Loucy (cell line): ENCODE data around the gene TSSC4.

ENCODE experiments used
- H2AFZ ChIP-seq: fragments of 200-600 bp; sonication (generic); 2 replicates; pipeline ENCODE4 v1.6.0; 2016; ENCODE audit warnings: antibody characterized with exemption, mild to moderate bottlenecking, low read length, moderate library complexity
- H3F3A ChIP-seq: fragments of 200-600 bp; 2 replicates; pipeline ENCODE4 v1.6.0; 2016; ENCODE audit warnings: antibody characterized with exemption, low read depth, mild to moderate bottlenecking
- H3K27me3 ChIP-seq: fragments of 200-600 bp; sonication (generic); 2 replicates; pipeline ENCODE4 v1.6.1; 2014; ENCODE audit warnings: low read length, mild to moderate bottlenecking; ENCODE audit not compliant: insufficient read depth, poor library complexity, severe bottlenecking
- H3K36me3 ChIP-seq: fragments of 200-600 bp; sonication (generic); 2 replicates; pipeline ENCODE4 v1.6.1; 2016; ENCODE audit warnings: low read length; ENCODE audit not compliant: insufficient read depth
- H3K4me1 ChIP-seq: fragments of 200-600 bp; sonication (generic); 2 replicates; pipeline ENCODE4 v1.5.1; 2014; ENCODE audit warnings: low read length, mild to moderate bottlenecking; ENCODE audit not compliant: insufficient read depth, poor library complexity, severe bottlenecking
- H3K4me2 ChIP-seq: fragments of 200-600 bp; sonication (generic); 2 replicates; pipeline ENCODE4 v1.6.0; 2014; ENCODE audit warnings: antibody characterized with exemption, low read length, low read depth, mild to moderate bottlenecking; ENCODE audit not compliant: poor library complexity, severe bottlenecking
- H3K4me3 ChIP-seq: fragments of 200-600 bp; sonication (generic); 2 replicates; pipeline ENCODE4 v1.5.1; 2014; ENCODE audit warnings: low read length, mild to moderate bottlenecking, mixed read lengths; ENCODE audit not compliant: poor library complexity, severe bottlenecking
- H3K79me2 ChIP-seq: fragments of 200-600 bp; sonication (generic); 2 replicates; pipeline ENCODE4 v1.6.1; 2014; ENCODE audit warnings: low read length; ENCODE audit not compliant: insufficient read depth
- H3K9ac ChIP-seq: fragments of 200-600 bp; sonication (generic); 2 replicates; pipeline ENCODE4 v1.6.0; 2014; ENCODE audit warnings: mild to moderate bottlenecking, low read depth, low read length, moderate library complexity; ENCODE audit not compliant: poor library complexity, severe bottlenecking
- H3K9me2 ChIP-seq: fragments of 200-600 bp; sonication (generic); replicated peaks from 2 replicates; pipeline ENCODE4 v1.6.1; 2016; ENCODE audit warnings: low read depth, low read length, mixed read lengths
- H3K9me3 ChIP-seq: fragments of 200-600 bp; sonication (generic); 2 replicates; pipeline ENCODE4 v1.6.1; 2014; ENCODE audit warnings: mild to moderate bottlenecking, antibody characterized with exemption, low read length, low read depth; ENCODE audit not compliant: insufficient read depth
- H4K20me1 ChIP-seq: fragments of 200-600 bp; sonication (generic); 2 replicates; pipeline ENCODE4 v1.6.0; 2014; ENCODE audit warnings: antibody characterized with exemption, low read length, mild to moderate bottlenecking; ENCODE audit not compliant: insufficient read depth, poor library complexity, severe bottlenecking
- EZH2phosphoT487 ChIP-seq: fragments of 200-600 bp; IDR thresholded peaks from 2 replicates; pipeline ENCODE4 v1.6.1; 2018; ENCODE audit warnings: antibody characterized with exemption, mild to moderate bottlenecking, moderate library complexity, borderline replicate concordance
- TF ChIP-seq, protein P1 (sequence below): fragments of 200-600 bp; sonication (generic); conservative IDR thresholded peaks from 2 replicates; pipeline ENCODE4 v1.5.1; 2014; ENCODE audit warnings: mild to moderate bottlenecking, antibody characterized with exemption, low read length

Gene TSSC4

GRCh38 chr11:2380396-2380795 is 20.2 kb upstream of the TSSC4 start:
- Histone ChIP-seq H3K9me2 (no peaks in the 10 kb centered on the region), H3F3A (no peaks in the 10 kb centered on the region), H3K9me3 (no peaks in the 10 kb centered on the region), H3K27me3 (no peaks in the 10 kb centered on the region), H2AFZ (no peak overlapping the region), H3K9ac (no peak overlapping the region), H4K20me1 (peaks cover 76% of the 10 kb centered on the region), H3K36me3 (no peaks in the 10 kb centered on the region), H3K4me1 (peaks cover 50% of the 10 kb centered on the region), H3K4me3 (peak overlapping the region; percentile 23), H3K79me2 (peaks cover 77% of the 10 kb centered on the region), H3K4me2 (peak overlapping the region; percentile 65)
- TF ChIP-seq, protein P1, sequence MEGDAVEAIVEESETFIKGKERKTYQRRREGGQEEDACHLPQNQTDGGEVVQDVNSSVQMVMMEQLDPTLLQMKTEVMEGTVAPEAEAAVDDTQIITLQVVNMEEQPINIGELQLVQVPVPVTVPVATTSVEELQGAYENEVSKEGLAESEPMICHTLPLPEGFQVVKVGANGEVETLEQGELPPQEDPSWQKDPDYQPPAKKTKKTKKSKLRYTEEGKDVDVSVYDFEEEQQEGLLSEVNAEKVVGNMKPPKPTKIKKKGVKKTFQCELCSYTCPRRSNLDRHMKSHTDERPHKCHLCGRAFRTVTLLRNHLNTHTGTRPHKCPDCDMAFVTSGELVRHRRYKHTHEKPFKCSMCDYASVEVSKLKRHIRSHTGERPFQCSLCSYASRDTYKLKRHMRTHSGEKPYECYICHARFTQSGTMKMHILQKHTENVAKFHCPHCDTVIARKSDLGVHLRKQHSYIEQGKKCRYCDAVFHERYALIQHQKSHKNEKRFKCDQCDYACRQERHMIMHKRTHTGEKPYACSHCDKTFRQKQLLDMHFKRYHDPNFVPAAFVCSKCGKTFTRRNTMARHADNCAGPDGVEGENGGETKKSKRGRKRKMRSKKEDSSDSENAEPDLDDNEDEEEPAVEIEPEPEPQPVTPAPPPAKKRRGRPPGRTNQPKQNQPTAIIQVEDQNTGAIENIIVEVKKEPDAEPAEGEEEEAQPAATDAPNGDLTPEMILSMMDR, result no peak
- no peak for TF ChIP-seq EZH2phosphoT487

DNA sequence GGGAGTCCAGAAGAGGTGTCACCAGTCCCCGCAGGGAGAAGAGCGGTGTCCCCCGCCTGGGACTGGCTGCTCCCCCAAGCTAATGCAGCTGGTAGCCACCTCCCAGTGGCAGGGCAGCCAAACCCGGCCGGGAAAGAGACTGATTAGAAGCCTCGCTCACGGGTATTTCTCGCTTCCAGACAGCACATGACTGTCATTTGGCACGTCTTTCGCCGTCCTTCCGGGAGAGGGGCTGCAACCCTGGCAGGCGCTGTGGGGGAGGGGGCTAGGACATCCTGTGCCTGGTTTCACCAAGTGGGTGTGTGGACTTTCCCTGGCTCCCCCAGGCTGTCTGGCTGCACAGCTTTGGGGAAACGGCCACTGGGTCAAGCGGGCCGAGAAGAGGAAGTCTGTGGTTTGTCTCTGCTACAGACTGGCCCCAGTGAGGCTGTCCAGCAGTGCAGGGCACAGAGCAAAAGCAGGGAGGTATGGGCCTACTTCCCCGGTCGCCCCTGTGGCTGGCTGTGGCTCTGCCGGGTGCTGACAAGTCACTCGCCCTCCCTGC is 19.7 kb upstream of the TSSC4 start:
- Histone ChIP-seq H3K9ac (no peak overlapping the region), H4K20me1 (peaks cover 81% of the 10 kb centered on the region), H3K27me3 (no peaks in the 10 kb centered on the region), H3K9me3 (no peaks in the 10 kb centered on the region), H3K4me1 (peaks cover 55% of the 10 kb centered on the region), H3K4me2 (peak overlapping the region; percentile 65), H2AFZ (no peak overlapping the region), H3F3A (no peaks in the 10 kb centered on the region), H3K9me2 (no peaks in the 10 kb centered on the region), H3K79me2 (peaks cover 82% of the 10 kb centered on the region), H3K36me3 (no peaks in the 10 kb centered on the region), H3K4me3 (peak overlapping the region; percentile 23)
- TF ChIP-seq EZH2phosphoT487, result no peak
- TF ChIP-seq, protein P1, result no peak

GRCh38 chr11:2381494-2382128 is 18.9 kb upstream of the TSSC4 start:
- Histone ChIP-seq H3F3A (no peaks in the 10 kb centered on the region), H3K36me3 (no peaks in the 10 kb centered on the region), H3K27me3 (no peaks in the 10 kb centered on the region), H3K4me2 (peak overlapping the region; percentile 65), H3K4me1 (peaks cover 62% of the 10 kb centered on the region), H2AFZ (no peak overlapping the region), H3K9me3 (no peaks in the 10 kb centered on the region), H3K9ac (no peak overlapping the region), H3K4me3 (peak overlapping the region; percentile 23), H3K79me2 (peaks cover 90% of the 10 kb centered on the region), H4K20me1 (peaks cover 88% of the 10 kb centered on the region), H3K9me2 (no peaks in the 10 kb centered on the region)
- TF ChIP-seq, protein P1, result no peak
- TF ChIP-seq EZH2phosphoT487, result no peak
